Astrocyte of the spinal cord (primary cell): ENCODE measurements around the gene NECTIN1.
A peak's percentile ranks its signal among the peaks of the same experiment; 100 is the strongest.

ENCODE experiments used
- DNase-seq: peaks from one replicate; pipeline ENCODE4 v3.0.0; 2011; ENCODE audit warnings: low read depth, low spot score
- H3K4me3 ChIP-seq: 2 replicates; pipeline ENCODE4 v1.5.1; 2011; ENCODE audit warnings: low read depth, mild to moderate bottlenecking, low read length, moderate library complexity
- CTCF ChIP-seq: IDR thresholded peaks from 2 replicates; pipeline ENCODE4 v1.5.1; 2012; ENCODE audit warnings: low read depth, mild to moderate bottlenecking, low read length, inconsistent platforms
- in situ Hi-C: cut with HindIII; loops from 2 replicates; pipeline ENCODE4 v1.10.0; 2017; ENCODE audit warnings: low sequenced_read_pairs

Gene NECTIN1

GRCh38 chr11:119708384-119708783 is 20.6 kb downstream of the NECTIN1 start:
- in situ Hi-C loops = no loop called here
- no peak for TF ChIP-seq CTCF
- H3K4me3 ChIP-seq = no peak overlapping the region
- no peak for DNase-seq

- peak; percentile 35 for TF ChIP-seq CTCF
- DNase-seq = no peak
- in situ Hi-C loops = no loop called here
- no peak overlapping the region for H3K4me3 ChIP-seq
Observed at GRCh38 chr11:119706887-119707286, 22.1 kb downstream of the NECTIN1 start.

- in situ Hi-C loops = no loop called here
- H3K4me3 ChIP-seq = no peak overlapping the region
- DNase-seq = no peak
- TF ChIP-seq CTCF = no peak
Observed at GRCh38 chr11:119706029-119706428, 23.0 kb downstream of the NECTIN1 start.

GRCh38 chr11:119705362-119705761 is 23.6 kb downstream of the NECTIN1 start:
- H3K4me3 ChIP-seq = no peak overlapping the region
- in situ Hi-C loops = no loop called here
- no peak for DNase-seq
- no peak for TF ChIP-seq CTCF

GRCh38 chr11:119704849-119705248 is 24.2 kb downstream of the NECTIN1 start:
- H3K4me3 ChIP-seq = no peak overlapping the region
- TF ChIP-seq CTCF = no peak
- in situ Hi-C loops = no loop called here
- no peak for DNase-seq

GRCh38 chr11:119701591-119702549 is 27.1 kb downstream of the NECTIN1 start:
- H3K4me3 ChIP-seq = no peak overlapping the region
- TF ChIP-seq CTCF = no peak
- in situ Hi-C loops = no loop called here
- peak; percentile 54 for DNase-seq
